Measurements from ENCODE around the gene THSD4.

DNA sequence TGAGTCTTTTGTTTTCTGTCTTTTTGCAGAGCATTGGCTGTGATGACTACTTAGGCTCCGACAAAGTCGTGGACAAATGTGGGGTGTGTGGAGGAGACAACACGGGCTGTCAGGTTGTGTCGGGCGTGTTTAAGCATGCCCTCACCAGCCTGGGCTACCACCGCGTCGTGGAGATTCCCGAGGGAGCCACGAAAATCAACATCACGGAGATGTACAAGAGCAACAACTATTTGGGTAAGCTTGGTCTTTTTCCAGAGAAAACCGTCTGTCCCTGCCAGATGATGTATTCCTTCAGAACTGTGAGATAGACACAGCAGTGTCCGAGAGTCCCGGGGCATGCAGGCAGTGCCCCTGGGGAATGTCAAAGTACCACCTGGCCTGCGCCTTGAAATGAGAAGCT, 545.2 kb downstream of the THSD4 start:
- TF ChIP-seq RNF2 (IDR thresholded peaks at IDR 0.05; ENCODE audit: borderline replicate concordance, low read depth) (no peak), CHD2 (IDR thresholded peaks at IDR 0.05; ENCODE audit: low read length, partially characterized antibody) (no peak), POLR2A (IDR thresholded peaks at IDR 0.05; ENCODE audit: low read length) (no peak)
- TF ChIP-seq, protein P1, sequence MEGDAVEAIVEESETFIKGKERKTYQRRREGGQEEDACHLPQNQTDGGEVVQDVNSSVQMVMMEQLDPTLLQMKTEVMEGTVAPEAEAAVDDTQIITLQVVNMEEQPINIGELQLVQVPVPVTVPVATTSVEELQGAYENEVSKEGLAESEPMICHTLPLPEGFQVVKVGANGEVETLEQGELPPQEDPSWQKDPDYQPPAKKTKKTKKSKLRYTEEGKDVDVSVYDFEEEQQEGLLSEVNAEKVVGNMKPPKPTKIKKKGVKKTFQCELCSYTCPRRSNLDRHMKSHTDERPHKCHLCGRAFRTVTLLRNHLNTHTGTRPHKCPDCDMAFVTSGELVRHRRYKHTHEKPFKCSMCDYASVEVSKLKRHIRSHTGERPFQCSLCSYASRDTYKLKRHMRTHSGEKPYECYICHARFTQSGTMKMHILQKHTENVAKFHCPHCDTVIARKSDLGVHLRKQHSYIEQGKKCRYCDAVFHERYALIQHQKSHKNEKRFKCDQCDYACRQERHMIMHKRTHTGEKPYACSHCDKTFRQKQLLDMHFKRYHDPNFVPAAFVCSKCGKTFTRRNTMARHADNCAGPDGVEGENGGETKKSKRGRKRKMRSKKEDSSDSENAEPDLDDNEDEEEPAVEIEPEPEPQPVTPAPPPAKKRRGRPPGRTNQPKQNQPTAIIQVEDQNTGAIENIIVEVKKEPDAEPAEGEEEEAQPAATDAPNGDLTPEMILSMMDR (IDR thresholded peaks at IDR 0.05), result no peak
- TF ChIP-seq, protein P2, sequence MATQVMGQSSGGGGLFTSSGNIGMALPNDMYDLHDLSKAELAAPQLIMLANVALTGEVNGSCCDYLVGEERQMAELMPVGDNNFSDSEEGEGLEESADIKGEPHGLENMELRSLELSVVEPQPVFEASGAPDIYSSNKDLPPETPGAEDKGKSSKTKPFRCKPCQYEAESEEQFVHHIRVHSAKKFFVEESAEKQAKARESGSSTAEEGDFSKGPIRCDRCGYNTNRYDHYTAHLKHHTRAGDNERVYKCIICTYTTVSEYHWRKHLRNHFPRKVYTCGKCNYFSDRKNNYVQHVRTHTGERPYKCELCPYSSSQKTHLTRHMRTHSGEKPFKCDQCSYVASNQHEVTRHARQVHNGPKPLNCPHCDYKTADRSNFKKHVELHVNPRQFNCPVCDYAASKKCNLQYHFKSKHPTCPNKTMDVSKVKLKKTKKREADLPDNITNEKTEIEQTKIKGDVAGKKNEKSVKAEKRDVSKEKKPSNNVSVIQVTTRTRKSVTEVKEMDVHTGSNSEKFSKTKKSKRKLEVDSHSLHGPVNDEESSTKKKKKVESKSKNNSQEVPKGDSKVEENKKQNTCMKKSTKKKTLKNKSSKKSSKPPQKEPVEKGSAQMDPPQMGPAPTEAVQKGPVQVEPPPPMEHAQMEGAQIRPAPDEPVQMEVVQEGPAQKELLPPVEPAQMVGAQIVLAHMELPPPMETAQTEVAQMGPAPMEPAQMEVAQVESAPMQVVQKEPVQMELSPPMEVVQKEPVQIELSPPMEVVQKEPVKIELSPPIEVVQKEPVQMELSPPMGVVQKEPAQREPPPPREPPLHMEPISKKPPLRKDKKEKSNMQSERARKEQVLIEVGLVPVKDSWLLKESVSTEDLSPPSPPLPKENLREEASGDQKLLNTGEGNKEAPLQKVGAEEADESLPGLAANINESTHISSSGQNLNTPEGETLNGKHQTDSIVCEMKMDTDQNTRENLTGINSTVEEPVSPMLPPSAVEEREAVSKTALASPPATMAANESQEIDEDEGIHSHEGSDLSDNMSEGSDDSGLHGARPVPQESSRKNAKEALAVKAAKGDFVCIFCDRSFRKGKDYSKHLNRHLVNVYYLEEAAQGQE (IDR thresholded peaks at IDR 0.05), result no peak

Data from A549 (cell line).